ENCODE results near the gene PTGR3.
A peak's percentile ranks its signal among the peaks of the same experiment; 100 is the strongest.

Gene PTGR3

GRCh38 chr18:75229437-75229836, 20.5 kb upstream of the PTGR3 start:
- no peak overlapping the region for H2AFZ ChIP-seq (ENCODE audit: low read depth, low read length)
- peaks cover 49% of the 10 kb centered on the region for H4K20me1 ChIP-seq (ENCODE audit: insufficient read depth, low read length)
- H3K4me3 ChIP-seq (ENCODE audit: low read depth in 1 of 2, low read length in 2 of 2): no peak overlapping the region
- H3K79me2 ChIP-seq (ENCODE audit: insufficient read depth, low read length): peaks cover 98% of the 10 kb centered on the region
- no peak overlapping the region for H3K9ac ChIP-seq (ENCODE audit: low read depth, low read length)
- H3K27ac ChIP-seq (ENCODE audit: low read length): 0 out of 2 replicates have a peak overlapping the region, but pooled peaks have one; percentile 30
- no peak for DNase-seq
- no peaks in the 10 kb centered on the region for H3K9me3 ChIP-seq (ENCODE audit: insufficient read depth, low read length, severe bottlenecking)
- H3K4me1 ChIP-seq (ENCODE audit: insufficient read depth, low read length): no peaks in the 10 kb centered on the region
- no peak overlapping the region for H3K4me2 ChIP-seq (ENCODE audit: insufficient read depth, low read length)
- no peaks in the 10 kb centered on the region for H3K27me3 ChIP-seq (ENCODE audit: insufficient read depth, low read length, poor library complexity)
- no peak for ATAC-seq (ENCODE audit: insufficient read depth, low read depth)
- TF ChIP-seq CTCF (IDR thresholded peaks at IDR 0.05; ENCODE audit: borderline replicate concordance, extremely low read depth, low read length, poor library complexity, severe bottlenecking) (no peak), EZH2 (IDR thresholded peaks at IDR 0.05; ENCODE audit: borderline replicate concordance, low read depth, low read length, severe bottlenecking) (no peak)
- H3K36me3 ChIP-seq (ENCODE audit: insufficient read depth, low read length): peaks cover 46% of the 10 kb centered on the region

GRCh38 chr18:75228967-75229366, 20.0 kb upstream of the PTGR3 start:
- ATAC-seq (ENCODE audit: insufficient read depth, low read depth): no peak
- Histone ChIP-seq H3K9ac (ENCODE audit: low read depth, low read length) (no peak overlapping the region), H3K4me2 (ENCODE audit: insufficient read depth, low read length) (no peak overlapping the region), H4K20me1 (ENCODE audit: insufficient read depth, low read length) (peaks cover 49% of the 10 kb centered on the region), H3K4me3 (ENCODE audit: low read depth in 1 of 2, low read length in 2 of 2) (no peak overlapping the region), H3K4me1 (ENCODE audit: insufficient read depth, low read length) (no peaks in the 10 kb centered on the region), H3K79me2 (ENCODE audit: insufficient read depth, low read length) (peaks cover 98% of the 10 kb centered on the region), H3K27me3 (ENCODE audit: insufficient read depth, low read length, poor library complexity) (no peaks in the 10 kb centered on the region), H2AFZ (ENCODE audit: low read depth, low read length) (no peak overlapping the region), H3K9me3 (ENCODE audit: insufficient read depth, low read length, severe bottlenecking) (no peaks in the 10 kb centered on the region), H3K27ac (ENCODE audit: low read length) (0 out of 2 replicates have a peak overlapping the region, but pooled peaks have one; percentile 30), H3K36me3 (ENCODE audit: insufficient read depth, low read length) (peaks cover 46% of the 10 kb centered on the region)
- TF ChIP-seq EZH2 (IDR thresholded peaks at IDR 0.05; ENCODE audit: borderline replicate concordance, low read depth, low read length, severe bottlenecking): no peak
- TF ChIP-seq CTCF (IDR thresholded peaks at IDR 0.05; ENCODE audit: borderline replicate concordance, extremely low read depth, low read length, poor library complexity, severe bottlenecking): no peak
- DNase-seq: no peak

GRCh38 chr18:75227535-75228296, 18.8 kb upstream of the PTGR3 start:
- H4K20me1 ChIP-seq (ENCODE audit: insufficient read depth, low read length): peaks cover 51% of the 10 kb centered on the region
- no peaks in the 10 kb centered on the region for H3K4me1 ChIP-seq (ENCODE audit: insufficient read depth, low read length)
- TF ChIP-seq CTCF (IDR thresholded peaks at IDR 0.05; ENCODE audit: borderline replicate concordance, extremely low read depth, low read length, poor library complexity, severe bottlenecking) (no peak), EZH2 (IDR thresholded peaks at IDR 0.05; ENCODE audit: borderline replicate concordance, low read depth, low read length, severe bottlenecking) (no peak)
- H3K36me3 ChIP-seq (ENCODE audit: insufficient read depth, low read length): peaks cover 46% of the 10 kb centered on the region
- H3K9ac ChIP-seq (ENCODE audit: low read depth, low read length): no peak overlapping the region
- no peak overlapping the region for H3K27ac ChIP-seq (ENCODE audit: low read length)
- no peak for DNase-seq
- H3K79me2 ChIP-seq (ENCODE audit: insufficient read depth, low read length): peaks cover 98% of the 10 kb centered on the region
- no peak overlapping the region for H2AFZ ChIP-seq (ENCODE audit: low read depth, low read length)
- no peak overlapping the region for H3K4me2 ChIP-seq (ENCODE audit: insufficient read depth, low read length)
- no peak for ATAC-seq (ENCODE audit: insufficient read depth, low read depth)
- H3K9me3 ChIP-seq (ENCODE audit: insufficient read depth, low read length, severe bottlenecking): no peaks in the 10 kb centered on the region
- no peak overlapping the region for H3K4me3 ChIP-seq (ENCODE audit: low read depth in 1 of 2, low read length in 2 of 2)
- H3K27me3 ChIP-seq (ENCODE audit: insufficient read depth, low read length, poor library complexity): no peaks in the 10 kb centered on the region
